Hematopoietic multipotent progenitor cell treated with erythropoietin and hydrocortisone succinate and interleukin-3 and kit ligand, for 6 days (in vitro differentiated cells): Measurements from ENCODE around the gene HPD.
"Not testable (repeated sequence)": the region's sequence is repeated elsewhere in the genome, so short reads cannot be mapped to it uniquely, and the experiment has no call there.

Source experiments
- DNase-seq: peaks from one replicate; pipeline ENCODE4 v3.0.0-alpha.2; 2015

HPD gene

DNA sequence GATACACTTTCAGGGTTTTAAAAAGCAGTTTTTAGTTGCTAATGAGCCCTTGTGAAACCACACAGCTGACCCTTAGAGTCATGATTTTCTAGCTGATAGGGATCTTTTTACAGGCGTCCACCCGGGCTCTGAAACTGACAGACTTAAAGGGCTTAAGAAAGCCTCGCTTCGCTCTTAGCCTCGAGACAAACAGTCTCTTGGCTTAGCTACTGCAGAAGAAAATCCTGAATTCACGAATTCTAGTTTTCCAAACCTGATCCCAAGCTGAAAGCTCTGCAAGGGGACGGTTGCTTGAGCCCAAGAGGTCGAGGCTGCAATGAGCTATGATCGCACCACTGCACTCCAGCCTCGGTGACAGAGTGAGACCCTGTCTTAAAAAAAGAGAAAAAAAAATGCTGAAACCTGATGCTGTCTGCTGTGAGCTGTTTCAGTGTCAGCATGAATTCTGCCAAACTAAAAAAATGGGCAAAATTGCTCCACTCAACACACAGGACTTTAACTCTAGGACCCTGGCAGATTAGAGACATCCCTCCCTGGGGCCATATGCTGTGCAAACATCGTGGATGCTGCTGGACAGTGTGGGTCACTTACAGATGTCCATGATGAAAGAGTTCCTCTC lies 3.1 kb upstream of the HPD start:
- DNase-seq: peak; percentile 36

DNA sequence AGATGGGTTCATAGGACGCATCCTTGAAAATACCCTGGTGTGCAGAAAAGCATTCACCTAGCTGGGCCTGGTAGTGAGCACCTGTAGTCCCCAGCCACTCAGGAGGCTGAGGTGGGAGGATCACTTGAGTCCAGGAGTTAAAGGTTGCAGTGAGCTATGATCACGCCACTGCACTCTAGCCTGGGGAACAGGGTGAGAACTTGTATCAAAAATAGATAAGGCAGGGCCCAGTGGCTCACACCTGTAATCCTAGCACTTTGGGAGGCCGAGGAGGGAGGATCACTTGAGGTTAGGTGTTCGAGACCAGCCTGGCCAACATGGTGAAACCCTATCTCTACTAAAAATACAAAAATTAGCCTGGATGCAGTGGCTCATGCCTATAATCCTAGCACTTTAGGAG lies 2.0 kb upstream of the HPD start:
- not testable (repeated sequence) for DNase-seq

DNA sequence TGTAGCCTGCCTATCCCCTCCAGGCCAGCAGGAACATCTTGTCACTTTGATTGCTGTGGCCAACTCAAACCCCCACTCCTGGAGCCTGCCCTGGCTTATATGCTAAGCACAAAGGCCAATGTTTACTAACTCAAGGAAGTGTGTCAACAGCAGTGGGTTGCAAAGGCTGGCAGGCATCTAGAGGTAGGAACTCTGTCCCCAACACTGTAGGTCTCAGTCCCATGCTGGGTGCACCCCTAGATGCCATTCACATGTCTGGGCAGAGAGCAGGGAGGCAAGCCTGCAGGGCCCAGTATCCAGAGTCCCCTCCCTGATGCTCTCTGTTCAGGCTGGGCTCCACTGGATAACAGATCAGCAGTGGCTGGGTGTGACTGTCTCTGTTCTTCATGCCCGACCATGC lies 1.6 kb upstream of the HPD start:
- DNase-seq: peak; percentile 75

GRCh38 chr12:121858318-121858661 lies 369 bp downstream of the HPD start:
- DNase-seq: no peak

- peak; percentile 20 for DNase-seq
These were observed 1.1 kb downstream of the HPD start for GRCh38 chr12:121857322-121858246.

GRCh38 chr12:121852392-121852791 lies 6.3 kb downstream of the HPD start:
- peak; percentile 3 for DNase-seq

- peak; percentile 37 for DNase-seq
These were observed 9.0 kb downstream of the HPD start for GRCh38 chr12:121849665-121850064.

DNA sequence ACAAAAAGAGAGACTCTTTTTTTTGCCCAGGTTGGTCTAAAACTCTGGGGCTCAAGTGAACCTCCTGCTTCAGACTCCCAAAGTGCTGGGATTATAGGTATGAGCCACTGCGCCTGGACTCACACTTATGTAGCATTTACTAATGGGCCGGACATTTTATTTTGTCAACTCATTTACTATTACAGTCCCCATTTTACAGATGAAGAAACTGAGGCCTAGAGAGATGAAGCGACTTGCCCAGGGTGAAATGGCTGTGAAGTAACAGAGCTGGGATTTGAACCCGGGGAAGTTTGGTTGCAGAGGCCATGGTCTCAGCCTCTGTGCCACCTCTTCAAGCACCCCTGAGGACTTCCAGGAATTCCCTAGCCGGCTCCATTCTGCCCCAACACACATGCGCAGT lies 9.4 kb downstream of the HPD start:
- peak; percentile 1 for DNase-seq

GRCh38 chr12:121845701-121846100 lies 13.0 kb downstream of the HPD start:
- peak; percentile 4 for DNase-seq

- peak; percentile 3 for DNase-seq
These were observed 15.2 kb downstream of the HPD start for GRCh38 chr12:121843236-121843982.

- DNase-seq: peak; percentile 51
These were observed 18.5 kb downstream of the HPD start for GRCh38 chr12:121839993-121840761.

DNA sequence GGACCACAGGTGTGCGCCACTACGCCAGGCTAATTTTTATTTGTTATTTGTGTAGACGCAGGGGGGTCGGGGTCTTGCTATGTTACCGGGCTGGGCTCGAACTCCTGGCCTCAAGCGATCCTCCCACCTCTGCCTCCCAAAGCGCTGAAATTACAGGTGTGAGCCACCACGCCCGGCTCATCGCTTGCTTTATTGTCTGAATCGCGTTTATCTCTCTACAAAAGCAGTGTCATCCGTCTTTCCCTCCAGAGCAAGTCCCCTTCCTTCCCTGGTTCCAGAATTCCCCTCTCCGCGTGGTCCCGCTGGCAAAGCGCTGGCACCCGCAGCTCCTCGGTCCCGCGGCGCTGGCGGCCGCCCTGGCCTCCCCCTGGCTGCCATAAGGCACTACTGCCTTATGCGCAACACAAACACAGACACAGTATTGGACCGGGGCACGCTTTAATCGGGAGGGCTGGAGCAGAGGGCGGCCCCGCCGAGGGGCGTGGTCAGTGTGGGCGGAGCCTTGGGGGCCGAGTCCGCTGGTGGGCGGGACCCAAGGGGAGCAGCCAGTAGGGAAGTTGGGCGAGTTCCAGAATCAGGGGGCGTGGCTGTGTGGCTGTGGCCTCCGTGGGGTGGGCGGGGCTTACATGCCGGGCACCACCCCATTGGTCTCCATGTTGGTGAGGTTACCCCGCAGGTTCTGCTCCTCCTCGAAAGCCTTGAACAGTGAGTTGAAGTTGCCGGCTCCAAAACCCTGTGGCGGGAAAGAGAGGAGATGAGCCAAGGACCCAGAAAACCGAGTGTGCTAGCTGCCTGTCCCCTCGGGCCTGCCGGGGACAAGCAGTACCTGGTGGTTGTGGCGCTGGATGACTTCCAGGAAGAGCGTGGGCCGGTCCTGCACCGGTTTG lies 19.3 kb downstream of the HPD start:
- DNase-seq: peak; percentile 100

- peak; percentile 78 for DNase-seq
These were observed 20.5 kb downstream of the HPD start for GRCh38 chr12:121838126-121838525.

GRCh38 chr12:121837680-121838079 lies 21.0 kb downstream of the HPD start:
- DNase-seq: no peak

DNA sequence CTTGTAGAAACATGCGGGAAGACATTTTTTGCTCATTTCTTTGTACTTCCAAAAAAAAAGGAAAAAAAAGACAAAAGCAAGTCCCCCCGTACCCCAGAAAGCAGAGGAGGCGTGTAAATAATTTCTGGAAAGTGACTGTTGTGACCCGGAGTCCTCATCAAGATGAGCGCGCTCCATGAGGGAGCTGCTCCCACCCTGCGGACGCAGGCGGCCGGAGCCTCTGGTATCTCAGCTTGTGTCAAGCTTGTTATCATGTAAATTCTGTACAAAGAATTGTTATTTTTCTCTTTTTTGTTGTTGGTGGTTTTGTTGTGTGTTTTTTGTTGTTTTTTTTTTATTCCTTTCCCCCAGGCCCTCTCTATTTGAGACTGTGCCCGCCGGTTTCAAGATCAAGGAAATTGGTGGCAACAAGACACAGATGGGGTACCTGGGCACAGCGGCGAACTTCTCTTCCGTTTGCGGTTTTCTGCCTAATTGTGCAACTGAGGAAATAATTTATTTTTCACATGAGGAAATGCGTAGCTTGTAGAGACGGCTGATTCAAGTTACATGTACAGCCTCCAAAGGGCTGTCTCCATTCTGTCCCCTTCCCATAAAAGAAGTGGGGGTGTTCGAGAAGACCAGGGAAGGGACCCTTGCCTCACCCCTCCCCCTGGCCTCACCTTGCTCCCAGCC lies 27.0 kb downstream of the HPD start:
- no peak for DNase-seq

GRCh38 chr12:121830588-121831265 lies 27.9 kb downstream of the HPD start:
- no peak for DNase-seq

GRCh38 chr12:121830134-121830533 lies 28.5 kb downstream of the HPD start:
- DNase-seq: no peak

- no peak for DNase-seq
These were observed 29.3 kb downstream of the HPD start for GRCh38 chr12:121829250-121829918.

DNA sequence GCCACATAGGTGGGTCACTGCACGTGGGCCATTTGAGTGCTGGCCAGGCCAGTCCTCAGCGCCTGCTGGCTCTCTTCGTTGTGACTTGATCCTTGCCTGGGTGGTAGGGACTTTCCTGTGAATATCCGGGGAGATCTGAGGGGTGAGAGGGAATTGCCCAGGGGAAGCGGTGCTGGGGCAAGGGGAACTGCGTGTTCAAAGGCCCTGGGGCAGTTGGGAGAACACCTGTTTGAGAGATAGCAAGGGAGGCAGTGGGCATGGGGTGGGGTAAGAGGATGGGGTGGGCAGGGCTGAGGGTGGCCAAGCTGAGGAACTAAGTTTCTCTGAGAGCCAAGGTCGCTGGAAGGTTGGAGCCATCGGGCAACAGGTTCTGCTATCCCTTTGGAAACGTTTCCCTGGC lies 29.8 kb downstream of the HPD start:
- DNase-seq: no peak

GRCh38 chr12:121828306-121828705 lies 30.4 kb downstream of the HPD start:
- no peak for DNase-seq
